ENCODE measurements around the gene FOXJ3.

Gene FOXJ3

GRCh38 chr1:42334240-42335049 lies 590 bp downstream of the FOXJ3 start (continued):
- TF ChIP-seq ZNF274 (IDR thresholded peaks at IDR 0.05; ENCODE audit: low read length) (no peak), ZNF274 (tag by site-specific recombination; IDR thresholded peaks at IDR 0.05; ENCODE audit: borderline replicate concordance) (no peak), TSHZ1 (tag by site-specific recombination; IDR thresholded peaks at IDR 0.05; ENCODE audit: borderline replicate concordance) (no peak), REST (tag by site-specific recombination; IDR thresholded peaks at IDR 0.05) (no peak), BCL6B (tag by site-specific recombination; IDR thresholded peaks at IDR 0.05) (no peak), ZNF335 (tag by site-specific recombination; conservative IDR thresholded peaks at IDR 0.05) (peak; percentile 95), ZNF223 (tag by site-specific recombination; IDR thresholded peaks at IDR 0.05) (no peak), ZEB2 (tag by site-specific recombination; IDR thresholded peaks at IDR 0.05) (peak; percentile 69), ZBTB48 (tag by site-specific recombination; IDR thresholded peaks at IDR 0.05) (peak; percentile 83), ZNF214 (tag by site-specific recombination; IDR thresholded peaks at IDR 0.05; ENCODE audit: borderline replicate concordance) (no peak), IKZF3 (tag by site-specific recombination; IDR thresholded peaks at IDR 0.05) (0 out of 2 replicates have a peak, but pooled peaks have one; percentile 30), ZFP69B (tag by site-specific recombination; IDR thresholded peaks at IDR 0.05) (0 out of 2 replicates have a peak, but pooled peaks have one; percentile 40), SCRT2 (tag by site-specific recombination; IDR thresholded peaks at IDR 0.05) (peak; percentile 96), ZNF510 (tag by site-specific recombination; IDR thresholded peaks at IDR 0.05; ENCODE audit: insufficient replicate concordance) (no peak), GFI1B (tag by site-specific recombination; IDR thresholded peaks at IDR 0.05) (no peak), ZNF2 (tag by site-specific recombination; IDR thresholded peaks at IDR 0.05) (peak; percentile 63; the same call in 1 of the 2 replicates), ZNF660 (tag by site-specific recombination; IDR thresholded peaks at IDR 0.05) (no peak), PATZ1 (tag by site-specific recombination; IDR thresholded peaks at IDR 0.05) (peak; percentile 86), ZNF701 (tag by site-specific recombination; IDR thresholded peaks at IDR 0.05) (no peak), ZNF292 (tag by site-specific recombination; IDR thresholded peaks at IDR 0.05; ENCODE audit: borderline replicate concordance, low read depth) (no peak), YY1 (tag by site-specific recombination; IDR thresholded peaks at IDR 0.05) (no peak)
- TF ChIP-seq, protein P1, sequence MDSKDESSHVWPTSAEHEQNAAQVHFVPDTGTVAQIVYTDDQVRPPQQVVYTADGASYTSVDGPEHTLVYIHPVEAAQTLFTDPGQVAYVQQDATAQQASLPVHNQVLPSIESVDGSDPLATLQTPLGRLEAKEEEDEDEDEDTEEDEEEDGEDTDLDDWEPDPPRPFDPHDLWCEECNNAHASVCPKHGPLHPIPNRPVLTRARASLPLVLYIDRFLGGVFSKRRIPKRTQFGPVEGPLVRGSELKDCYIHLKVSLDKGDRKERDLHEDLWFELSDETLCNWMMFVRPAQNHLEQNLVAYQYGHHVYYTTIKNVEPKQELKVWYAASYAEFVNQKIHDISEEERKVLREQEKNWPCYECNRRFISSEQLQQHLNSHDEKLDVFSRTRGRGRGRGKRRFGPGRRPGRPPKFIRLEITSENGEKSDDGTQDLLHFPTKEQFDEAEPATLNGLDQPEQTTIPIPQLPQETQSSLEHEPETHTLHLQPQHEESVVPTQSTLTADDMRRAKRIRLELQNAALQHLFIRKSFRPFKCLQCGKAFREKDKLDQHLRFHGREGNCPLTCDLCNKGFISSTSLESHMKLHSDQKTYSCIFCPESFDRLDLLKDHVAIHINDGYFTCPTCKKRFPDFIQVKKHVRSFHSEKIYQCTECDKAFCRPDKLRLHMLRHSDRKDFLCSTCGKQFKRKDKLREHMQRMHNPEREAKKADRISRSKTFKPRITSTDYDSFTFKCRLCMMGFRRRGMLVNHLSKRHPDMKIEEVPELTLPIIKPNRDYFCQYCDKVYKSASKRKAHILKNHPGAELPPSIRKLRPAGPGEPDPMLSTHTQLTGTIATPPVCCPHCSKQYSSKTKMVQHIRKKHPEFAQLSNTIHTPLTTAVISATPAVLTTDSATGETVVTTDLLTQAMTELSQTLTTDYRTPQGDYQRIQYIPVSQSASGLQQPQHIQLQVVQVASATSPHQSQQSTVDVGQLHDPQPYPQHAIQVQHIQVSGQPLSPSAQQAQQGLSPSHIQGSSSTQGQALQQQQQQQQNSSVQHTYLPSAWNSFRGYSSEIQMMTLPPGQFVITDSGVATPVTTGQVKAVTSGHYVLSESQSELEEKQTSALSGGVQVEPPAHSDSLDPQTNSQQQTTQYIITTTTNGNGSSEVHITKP (tag by site-specific recombination; IDR thresholded peaks at IDR 0.05): 0 out of 2 replicates have a peak, but pooled peaks have one; percentile 65
- TF ChIP-seq, protein P2, sequence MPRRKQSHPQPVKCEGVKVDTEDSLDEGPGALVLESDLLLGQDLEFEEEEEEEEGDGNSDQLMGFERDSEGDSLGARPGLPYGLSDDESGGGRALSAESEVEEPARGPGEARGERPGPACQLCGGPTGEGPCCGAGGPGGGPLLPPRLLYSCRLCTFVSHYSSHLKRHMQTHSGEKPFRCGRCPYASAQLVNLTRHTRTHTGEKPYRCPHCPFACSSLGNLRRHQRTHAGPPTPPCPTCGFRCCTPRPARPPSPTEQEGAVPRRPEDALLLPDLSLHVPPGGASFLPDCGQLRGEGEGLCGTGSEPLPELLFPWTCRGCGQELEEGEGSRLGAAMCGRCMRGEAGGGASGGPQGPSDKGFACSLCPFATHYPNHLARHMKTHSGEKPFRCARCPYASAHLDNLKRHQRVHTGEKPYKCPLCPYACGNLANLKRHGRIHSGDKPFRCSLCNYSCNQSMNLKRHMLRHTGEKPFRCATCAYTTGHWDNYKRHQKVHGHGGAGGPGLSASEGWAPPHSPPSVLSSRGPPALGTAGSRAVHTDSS (tag by site-specific recombination; IDR thresholded peaks at IDR 0.05): no peak

All from HEK293 (cell line).